SK-N-DZ (cell line): ENCODE data around the gene PEX11A.

Experiments
- DNase-seq: peaks from one replicate; pipeline ENCODE4 v3.0.0-alpha.2; 2015; ENCODE audit warnings: low spot score

The PEX11A gene

GRCh38 chr15:89656116-89656815 lies 34.3 kb downstream of the PEX11A start:
- DNase-seq = no peak

GRCh38 chr15:89654847-89655805 lies 35.4 kb downstream of the PEX11A start, which contains the start of gene KIF7:
TSS of gene KIF7 (minus strand) at chr15:89655467. CDS start at chr15:89652930, 2,537 bp downstream.
- DNase-seq = peak; percentile 59

- no peak for DNase-seq
Observed at GRCh38 chr15:89654301-89654761, 36.2 kb downstream of the PEX11A start.

- no peak for DNase-seq
Observed at GRCh38 chr15:89653578-89653977, 37.0 kb downstream of the PEX11A start.

- DNase-seq = no peak
Observed at GRCh38 chr15:89652666-89653065, 37.9 kb downstream of the PEX11A start.

GRCh38 chr15:89652131-89652530 lies 38.4 kb downstream of the PEX11A start:
- no peak for DNase-seq

GRCh38 chr15:89649716-89650115 lies 40.8 kb downstream of the PEX11A start:
- DNase-seq = no peak

- no peak for DNase-seq
Observed at GRCh38 chr15:89649013-89649625, 41.4 kb downstream of the PEX11A start.

- no peak for DNase-seq
Observed at GRCh38 chr15:89648106-89649012, 42.2 kb downstream of the PEX11A start.

- DNase-seq = peak; percentile 42
Observed at GRCh38 chr15:89647191-89647851, 43.2 kb downstream of the PEX11A start.

- DNase-seq = no peak
Observed at GRCh38 chr15:89646416-89647141, 44.0 kb downstream of the PEX11A start.

GRCh38 chr15:89645680-89646079 lies 44.9 kb downstream of the PEX11A start:
- no peak for DNase-seq

- DNase-seq = no peak
Observed at GRCh38 chr15:89642106-89642505, 48.4 kb downstream of the PEX11A start.

- DNase-seq = no peak
Observed at GRCh38 chr15:89641053-89641452, 49.5 kb downstream of the PEX11A start.

- DNase-seq = no peak
Observed at GRCh38 chr15:89640245-89640644, 50.3 kb downstream of the PEX11A start.

GRCh38 chr15:89633585-89633984 lies 57.0 kb downstream of the PEX11A start:
- DNase-seq = no peak

GRCh38 chr15:89632563-89633430 lies 57.8 kb downstream of the PEX11A start:
- no peak for DNase-seq

- DNase-seq = no peak
Observed at GRCh38 chr15:89631902-89632264, 58.7 kb downstream of the PEX11A start.
